Left cardiac atrium (tissue), 4 donors: ENCODE measurements around the gene CYGB. TPM values are rescaled to one million over a fixed set of nuclear protein-coding genes. Genes with fewer than 3 reads are reported as not detected.

Experiments
- ATAC-seq, 2 donors: fragments of 200-7000 bp; cut with Tn5 transposase; one replicate each; pipeline ENCODE4 v1.9.1; 2020; ENCODE audit warnings: mild to moderate bottlenecking in 2 of 2, moderate library complexity in 2 of 2
- DNase-seq: peaks from one replicate; pipeline ENCODE4 v3.0.0-alpha.2; 2020
- intact Hi-C, 2 donors: fragments of 100-400 bp; cut with DNase I; formaldehyde crosslinking; loops; one replicate each; pipeline versions ENCODE4 v1.14.1 to v1.15.1; 2022 to 2023
- total RNA-seq, 2 donors: library from RNA; stranded (reverse); fragmentation: NEBNext Ultra II Directional; extraction: Animal tissue kit (Norgen Biotek cat#: 25700); gene quantifications; one replicate each; pipeline ENCODE4 v1.2.1, GENCODE V29; 2021
- donor health status: DM: no; HTN: yes; CAD: no.
- donor health status: DM: no; HTN: yes; CAD: no; lungs with severe emphysema.
- donor health status: DM: yes; HTN: yes; CAD: no.
- donor health status: Dilated cardiomyopathy.

Gene CYGB
- total RNA-seq, 2 donors from 2014 or later, result 45.7 to 70.8 TPM

GRCh38 chr17:76557368-76558197, 20.1 kb upstream of the CYGB start:
- DNase-seq (peak; percentile 96), ATAC-seq (peak; percentile 93 to 94)
- intact Hi-C loops, result loop anchor here in 1 of 2 donors (10.0 kb wide), 1 partner anchor 157 kb away; the partner anchor contains the start of gene MXRA7

- DNase-seq, result no peak
- intact Hi-C loops, result loop anchor here in 1 of 2 donors (10.0 kb wide), 1 partner anchor 158 kb away; the partner anchor contains the start of gene MXRA7
- peak; percentile 23 to 31 for ATAC-seq
These were observed 19.4 kb upstream of the CYGB start for GRCh38 chr17:76556765-76557367.

GRCh38 chr17:76554131-76554530, 16.6 kb upstream of the CYGB start:
- no peak for ATAC-seq
- no peak for DNase-seq
- intact Hi-C loops, result loop anchor here in 1 of 2 donors (10.0 kb wide), 1 partner anchor 161 kb away; the partner anchor contains the start of gene MXRA7

GRCh38 chr17:76553178-76553908, 15.8 kb upstream of the CYGB start:
- no peak for DNase-seq
- intact Hi-C loops, result loop anchor here in 1 of 2 donors (10.0 kb wide), 1 partner anchor 161 kb away; the partner anchor contains the start of gene MXRA7

GRCh38 chr17:76551685-76552084, 14.2 kb upstream of the CYGB start:
- ATAC-seq (no peak), DNase-seq (no peak)
- intact Hi-C loops, result loop anchor here in 1 of 2 donors (10.0 kb wide), 1 partner anchor 163 kb away; the partner anchor contains the start of gene MXRA7

More at GRCh38 chr17:76553178-76553908, 15.8 kb upstream of the CYGB start:
- ATAC-seq, result no peak

- ATAC-seq, result no peak
- no peak for DNase-seq
- intact Hi-C loops, result loop anchor here in 1 of 2 donors (10.0 kb wide), 1 partner anchor 164 kb away; the partner anchor contains the start of gene MXRA7
These were observed 13.5 kb upstream of the CYGB start for GRCh38 chr17:76550712-76551615.

GRCh38 chr17:76549539-76549938, 12.0 kb upstream of the CYGB start:
- intact Hi-C loops, result no loop called here
- DNase-seq, result no peak
- no peak for ATAC-seq

- intact Hi-C loops, result no loop called here
- DNase-seq, result no peak
- ATAC-seq, result no peak
These were observed 11.7 kb upstream of the CYGB start for GRCh38 chr17:76549215-76549518.

GRCh38 chr17:76548378-76549214, 11.1 kb upstream of the CYGB start:
- no peak for ATAC-seq
- intact Hi-C loops, result no loop called here
- DNase-seq, result no peak

GRCh38 chr17:76547642-76548202, 10.2 kb upstream of the CYGB start:
- DNase-seq (no peak), ATAC-seq (no peak)
- intact Hi-C loops, result loop anchor here in 1 of 2 donors (1.0 kb wide), 1 partner anchor 25 kb away; no protein-coding TSS in a partner anchor

- intact Hi-C loops, result loop anchor here in 1 of 2 donors (1.0 kb wide), 1 partner anchor 25 kb away; no protein-coding TSS in a partner anchor
- DNase-seq (peak; percentile 72), ATAC-seq (peak; percentile 55 to 62)
These were observed 9.7 kb upstream of the CYGB start for GRCh38 chr17:76547183-76547641.

GRCh38 chr17:76546556-76547182, 9.2 kb upstream of the CYGB start:
- DNase-seq (no peak), ATAC-seq (no peak)
- intact Hi-C loops, result loop anchor here in 1 of 2 donors (1.0 kb wide), 1 partner anchor 24 kb away; no protein-coding TSS in a partner anchor

- intact Hi-C loops, result no loop called here
- ATAC-seq, result no peak
- DNase-seq, result no peak
These were observed 8.5 kb upstream of the CYGB start for GRCh38 chr17:76545918-76546555.

- intact Hi-C loops, result no loop called here
- DNase-seq (peak; percentile 71), ATAC-seq (peak; percentile 51 to 58)
These were observed 7.2 kb upstream of the CYGB start for GRCh38 chr17:76544546-76545365.

- DNase-seq, result no peak
- intact Hi-C loops, result no loop called here
These were observed 6.5 kb upstream of the CYGB start for GRCh38 chr17:76543826-76544545.

More at GRCh38 chr17:76543826-76544545, 6.5 kb upstream of the CYGB start:
- peak in 1 of 2 donors; percentile 4 for ATAC-seq
